Upper lobe of left lung (tissue), 4 donors: ENCODE results near the gene ZNF366.
"Not testable (repeated sequence)": the region's sequence is repeated elsewhere in the genome, so short reads cannot be mapped to it uniquely, and the experiment has no call there.

Experiments
- CTCF ChIP-seq, 6 experiments: fragments of 450-650 bp in 4 of 6; fragments of 200-600 bp in 2 of 6; sonication (generic) in 2 of 6; IDR thresholded peaks; one replicate each; pipeline ENCODE4 v1.5.1; 2016 to 2019; ENCODE audit warnings: antibody characterized with exemption in 6 of 6
- EP300 ChIP-seq, 4 donors: sonication (generic); formaldehyde crosslinking; IDR thresholded peaks; one replicate each; pipeline ENCODE4 v1.5.1; 2017; ENCODE audit warnings: antibody characterized with exemption in 4 of 4, control low read depth in 2 of 4
- POLR2A ChIP-seq, 4 donors: fragments of 450-650 bp; IDR thresholded peaks; one replicate each; pipeline ENCODE4 v1.5.1; 2016 to 2017; ENCODE audit warnings: antibody characterized with exemption in 4 of 4, mild to moderate bottlenecking in 2 of 4
- POLR2AphosphoS5 ChIP-seq, 2 donors: sonication (generic); formaldehyde crosslinking; IDR thresholded peaks; one replicate each; pipeline ENCODE4 v1.5.1; 2017; ENCODE audit warnings: antibody characterized with exemption in 2 of 2

- TF ChIP-seq CTCF, POLR2A, EP300, POLR2AphosphoS5 (IDR thresholded peaks at IDR 0.05): not testable (repeated sequence)
These were observed 102.4 kb downstream of the ZNF366 start for GRCh38 chr5:72404771-72405170.
